ENCODE measurements around the gene ALDH1L2. TPM values are rescaled to one million over a fixed set of nuclear protein-coding genes. Genes with fewer than 3 reads are reported as not detected.
A peak's percentile ranks its signal among the peaks of the same experiment; 100 is the strongest.

The ALDH1L2 gene
- total RNA-seq, 2 donors from 2014 or later: 1.2 to 3.1 TPM

- DNase-seq: no peak
- intact Hi-C loops (cut with DNase I, micrococcal nuclease): no loop called here
- ATAC-seq: no peak
These were observed 35.9 kb downstream of the ALDH1L2 start for GRCh38 chr12:105048315-105048714.

DNA sequence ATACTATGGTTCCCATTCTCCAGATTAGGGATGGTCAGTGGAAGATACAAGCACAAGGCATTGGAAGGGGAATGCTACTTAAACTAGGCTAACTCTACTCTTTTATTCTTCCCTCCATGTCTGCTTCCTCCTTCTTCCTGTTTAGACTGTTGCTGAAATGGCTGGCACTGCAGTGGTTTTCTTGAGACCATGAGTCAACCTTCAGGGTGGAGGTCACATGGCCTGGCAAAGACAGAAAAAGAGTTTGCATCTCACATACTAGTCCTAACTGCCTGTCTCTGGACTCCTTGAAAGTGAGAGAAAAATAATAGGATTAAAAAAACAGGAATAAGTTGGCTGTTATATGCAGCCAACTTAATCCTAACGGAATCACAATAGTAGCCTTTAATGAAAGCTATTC is 37.0 kb downstream of the ALDH1L2 start:
- intact Hi-C loops (cut with DNase I, micrococcal nuclease): no loop called here
- ATAC-seq: no peak

GRCh38 chr12:105041186-105041585 is 43.1 kb downstream of the ALDH1L2 start:
- ATAC-seq (no peak), DNase-seq (no peak)
- intact Hi-C loops (cut with DNase I, micrococcal nuclease): no loop called here

More for the DNA sequence above, 37.0 kb downstream of the ALDH1L2 start:
- no peak for DNase-seq

GRCh38 chr12:105040476-105040875 is 43.8 kb downstream of the ALDH1L2 start:
- ATAC-seq: peak; percentile 77
- intact Hi-C loops (cut with DNase I, micrococcal nuclease): no loop called here
- no peak for DNase-seq

GRCh38 chr12:105036937-105037649 is 47.2 kb downstream of the ALDH1L2 start:
- intact Hi-C loops (cut with DNase I, micrococcal nuclease): no loop called here
- ATAC-seq (peak; percentile 37), DNase-seq (no peak)

DNA sequence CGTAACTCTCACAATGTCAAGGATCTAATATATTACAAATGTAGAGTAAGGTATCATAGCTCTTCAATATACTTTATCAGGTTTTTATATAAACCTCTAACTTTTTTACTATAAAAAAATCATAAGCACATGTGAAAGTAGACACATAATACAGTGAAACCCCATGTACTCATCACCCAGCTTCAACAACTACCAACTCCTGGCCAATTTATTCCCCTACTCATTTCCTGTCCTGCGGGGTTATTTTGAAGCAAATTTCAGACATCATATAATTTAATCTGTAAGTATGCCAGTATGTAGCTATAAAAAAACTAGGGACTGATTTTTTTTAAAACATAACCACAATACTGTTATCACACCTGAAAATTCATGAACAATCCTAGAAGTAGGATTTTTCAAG is 50.4 kb downstream of the ALDH1L2 start:
- no peak for ATAC-seq

GRCh38 chr12:105032703-105033357 is 51.4 kb downstream of the ALDH1L2 start:
- no peak for ATAC-seq
- intact Hi-C loops (cut with DNase I, micrococcal nuclease): no loop called here
- DNase-seq: no peak

More for the DNA sequence above, 50.4 kb downstream of the ALDH1L2 start:
- no peak for DNase-seq
- intact Hi-C loops (cut with DNase I, micrococcal nuclease): no loop called here

GRCh38 chr12:105030820-105031807 is 53.1 kb downstream of the ALDH1L2 start:
- ATAC-seq: peak; percentile 27
- intact Hi-C loops (cut with DNase I, micrococcal nuclease): no loop called here

GRCh38 chr12:105026411-105026810 is 57.8 kb downstream of the ALDH1L2 start:
- ATAC-seq: no peak
- no peak for DNase-seq
- intact Hi-C loops (cut with DNase I, micrococcal nuclease): no loop called here

More at GRCh38 chr12:105030820-105031807, 53.1 kb downstream of the ALDH1L2 start:
- no peak for DNase-seq

DNA sequence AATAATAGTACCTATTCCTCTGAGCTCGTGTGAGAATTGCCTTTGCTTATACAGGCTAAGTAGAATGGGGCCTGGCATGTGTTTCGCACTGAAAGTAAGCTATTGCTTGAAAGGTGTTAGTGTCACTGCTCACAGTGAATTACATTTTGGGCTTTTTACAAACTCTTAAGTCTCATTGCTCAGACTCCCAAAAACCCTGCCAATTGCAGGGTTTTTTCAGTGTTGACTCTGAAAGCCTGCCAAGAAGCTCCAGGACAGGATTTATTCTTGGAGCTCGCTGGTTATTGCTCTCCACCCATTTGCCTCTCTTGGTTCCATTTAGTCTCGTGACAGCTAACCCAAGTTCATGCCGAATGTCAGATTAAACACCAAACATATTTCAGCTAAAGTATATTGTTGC is 58.4 kb downstream of the ALDH1L2 start:
- ATAC-seq (peak; percentile 84), DNase-seq (peak; percentile 17 to 44)
- intact Hi-C loops (cut with DNase I, micrococcal nuclease): no loop called here

DNA sequence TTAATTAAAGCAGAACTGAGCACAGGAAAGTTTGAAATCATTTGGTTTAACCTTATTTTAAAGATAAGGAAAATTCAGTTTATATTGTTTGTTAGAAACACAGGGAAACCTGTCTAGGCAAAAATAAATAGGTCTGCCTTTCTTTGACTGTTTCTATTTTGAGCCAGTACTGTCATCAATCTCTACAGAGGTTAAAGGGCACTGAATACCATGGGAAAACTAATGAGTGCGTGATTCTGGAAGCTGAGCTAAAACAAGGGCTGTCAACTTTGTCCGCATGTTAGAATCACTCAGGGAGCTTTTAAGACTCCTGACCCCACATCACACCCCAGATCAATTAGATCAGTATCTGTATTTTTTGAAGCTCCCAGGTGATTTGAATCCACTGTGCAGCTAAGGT is 59.3 kb downstream of the ALDH1L2 start:
- no peak for DNase-seq
- no peak for ATAC-seq
- intact Hi-C loops (cut with DNase I, micrococcal nuclease): no loop called here

GRCh38 chr12:105020241-105020962 is 63.9 kb downstream of the ALDH1L2 start:
- DNase-seq (no peak), ATAC-seq (no peak)
- intact Hi-C loops (cut with DNase I, micrococcal nuclease): no loop called here

GRCh38 chr12:105018776-105019175 is 65.5 kb downstream of the ALDH1L2 start:
- ATAC-seq (no peak), DNase-seq (no peak)
- intact Hi-C loops (cut with DNase I, micrococcal nuclease): no loop called here

DNA sequence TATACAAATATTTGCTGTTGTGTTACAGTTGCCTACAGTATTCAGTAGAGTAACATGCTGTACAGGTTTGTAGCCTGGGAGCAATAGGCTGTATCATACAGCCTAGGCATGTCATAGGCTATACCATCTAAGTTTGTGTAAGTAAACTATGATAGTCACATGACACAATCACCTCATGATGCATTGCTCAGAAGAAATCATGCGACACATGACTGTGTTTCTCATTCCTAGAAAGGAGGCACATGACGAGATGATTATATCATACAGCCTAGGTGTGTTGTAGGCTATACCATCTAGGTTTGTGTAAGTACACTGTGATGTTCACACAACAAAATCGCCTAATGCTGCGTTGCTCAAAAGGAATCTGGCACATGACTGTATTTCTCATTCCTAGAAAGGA is 66.2 kb downstream of the ALDH1L2 start:
- DNase-seq: no peak
- intact Hi-C loops (cut with DNase I, micrococcal nuclease): no loop called here
- ATAC-seq: no peak

DNA sequence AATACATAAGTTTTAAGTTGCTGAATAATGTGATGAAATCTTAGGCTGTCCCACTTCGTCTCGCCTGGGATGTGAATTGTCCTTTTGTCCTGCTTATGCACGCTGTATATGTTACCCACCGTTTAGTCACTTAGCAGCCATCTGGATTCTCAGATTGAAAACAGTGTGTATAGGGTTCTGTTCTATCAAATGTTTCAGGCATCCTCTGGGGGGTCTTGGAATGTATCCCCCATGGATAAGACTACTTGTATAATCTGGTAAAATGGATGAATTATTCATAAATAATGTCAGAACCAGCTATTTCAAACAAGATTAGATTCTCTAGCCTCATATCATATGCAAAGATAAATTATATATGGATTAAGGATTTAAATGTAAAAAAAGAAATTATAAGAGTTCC is 68.7 kb downstream of the ALDH1L2 start:
- DNase-seq (no peak), ATAC-seq (no peak)
- intact Hi-C loops (cut with DNase I, micrococcal nuclease): no loop called here

DNA sequence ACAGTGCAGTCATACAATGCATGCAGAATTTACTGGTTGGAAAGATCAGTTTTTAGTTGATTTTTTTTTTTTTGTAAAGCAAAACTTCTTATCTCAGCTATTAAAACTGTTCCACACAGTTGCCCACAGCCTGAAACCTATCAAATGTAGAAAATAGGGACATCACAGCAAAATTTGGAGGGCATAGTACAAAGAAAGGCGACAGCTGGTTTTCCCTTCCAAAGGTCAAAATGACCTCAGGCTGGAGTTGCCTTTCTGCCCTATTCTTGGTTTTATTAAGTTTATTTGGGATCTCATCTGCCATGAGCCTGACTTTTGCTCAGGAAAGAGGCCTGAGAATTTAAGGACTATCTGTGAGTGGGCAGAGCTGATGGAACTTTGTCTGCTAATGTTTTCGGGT is 69.7 kb downstream of the ALDH1L2 start:
- ATAC-seq: no peak
- intact Hi-C loops (cut with DNase I, micrococcal nuclease): no loop called here
- DNase-seq: no peak

- intact Hi-C loops (cut with DNase I, micrococcal nuclease): no loop called here
- no peak for DNase-seq
- ATAC-seq: no peak
These were observed 70.4 kb downstream of the ALDH1L2 start for GRCh38 chr12:105013892-105014291.

DNA sequence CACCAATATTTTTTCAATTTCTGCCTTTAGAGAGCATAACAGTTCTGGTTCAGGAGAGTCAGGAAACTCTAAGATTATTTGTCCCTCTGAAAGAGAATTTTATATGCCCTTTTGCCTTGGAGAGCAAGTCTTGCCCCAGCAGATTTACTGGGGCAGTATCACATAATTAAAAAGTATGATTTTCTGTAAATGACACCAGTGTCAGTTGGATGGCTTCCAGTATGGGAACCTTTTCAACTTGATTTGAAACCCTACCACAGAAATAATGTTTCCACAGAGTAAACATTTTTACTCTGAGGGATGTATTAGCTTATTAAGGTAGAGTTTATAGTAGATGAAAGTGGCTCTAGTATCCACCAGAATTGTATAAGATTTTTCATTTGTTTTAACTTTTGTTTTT is 82.8 kb downstream of the ALDH1L2 start:
- intact Hi-C loops (cut with DNase I, micrococcal nuclease): no loop called here
- DNase-seq (no peak), ATAC-seq (no peak)

- ATAC-seq: no peak
- intact Hi-C loops (cut with DNase I, micrococcal nuclease): no loop called here
- no peak for DNase-seq
These were observed 84.9 kb downstream of the ALDH1L2 start for GRCh38 chr12:104999347-104999685.

Measured in left colon (tissue), 2 donors.